AG09319 (cell line): ENCODE results near the gene MFSD6.

Experiments used
- DNase-seq: peaks from one replicate; pipeline ENCODE4 v3.0.0-alpha.2; 2010; ENCODE audit warnings: low read depth; ENCODE audit errors: extremely low read depth
- CTCF ChIP-seq: IDR thresholded peaks from 2 replicates; pipeline ENCODE4 v1.5.1; 2011; ENCODE audit warnings: low read depth, mild to moderate bottlenecking, inconsistent platforms, low read length, moderate library complexity

MFSD6 gene

DNA sequence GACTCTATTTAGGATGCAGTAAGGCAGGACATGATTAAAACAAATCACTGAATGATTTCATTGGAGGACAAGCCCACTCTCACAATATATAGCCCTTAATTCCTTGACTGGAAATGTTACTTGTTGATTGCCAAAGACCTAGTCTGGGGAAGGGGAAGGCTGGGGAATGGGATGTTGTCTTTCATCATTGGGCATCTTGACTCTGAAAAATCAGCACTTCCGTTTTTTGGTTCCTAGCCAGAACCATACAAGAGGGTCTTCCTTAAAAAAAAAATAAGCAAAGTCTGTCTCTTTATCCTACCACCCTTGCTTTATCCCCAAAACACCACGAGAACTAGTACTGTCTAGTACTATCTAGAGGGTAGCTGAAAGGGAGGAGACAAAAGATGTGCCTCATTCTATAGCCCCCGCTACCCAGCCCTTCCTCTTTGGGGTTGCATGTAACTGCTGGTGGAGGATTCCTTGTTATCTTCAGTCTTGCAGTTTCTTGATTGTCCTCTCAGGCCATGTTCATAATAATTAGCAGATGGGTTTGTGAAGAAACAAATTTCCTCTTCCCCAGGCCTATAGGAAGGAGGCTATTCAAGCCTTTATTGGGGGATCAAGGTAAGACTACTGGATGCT, 70.5 kb downstream of the MFSD6 start:
- DNase-seq = no peak
- TF ChIP-seq CTCF = no peak

- DNase-seq = no peak
- no peak for TF ChIP-seq CTCF
These were observed 73.2 kb downstream of the MFSD6 start for GRCh38 chr2:190481339-190481738.

DNA sequence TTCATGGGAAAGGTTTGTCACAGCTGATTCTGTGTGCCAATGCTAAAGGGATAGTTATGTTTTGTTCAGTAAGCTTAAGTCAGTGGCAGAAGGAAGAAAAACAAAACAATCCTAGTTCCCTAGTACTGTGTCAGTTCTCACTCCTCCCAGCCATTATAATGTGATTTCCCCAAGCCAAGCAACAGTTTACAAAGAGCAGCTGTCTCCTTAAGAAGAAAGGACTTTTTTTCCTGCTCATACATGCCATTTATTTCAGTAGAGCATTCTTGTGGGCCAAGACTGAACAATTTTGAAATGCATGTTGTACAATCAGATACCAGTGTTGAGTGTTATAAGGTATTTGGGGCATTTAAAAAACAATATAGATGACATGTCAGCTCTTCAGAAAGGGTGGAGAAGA, 74.3 kb downstream of the MFSD6 start:
- no peak for TF ChIP-seq CTCF
- no peak for DNase-seq

- no peak for DNase-seq
- no peak for TF ChIP-seq CTCF
These were observed 78.0 kb downstream of the MFSD6 start for GRCh38 chr2:190486037-190486623.

DNA sequence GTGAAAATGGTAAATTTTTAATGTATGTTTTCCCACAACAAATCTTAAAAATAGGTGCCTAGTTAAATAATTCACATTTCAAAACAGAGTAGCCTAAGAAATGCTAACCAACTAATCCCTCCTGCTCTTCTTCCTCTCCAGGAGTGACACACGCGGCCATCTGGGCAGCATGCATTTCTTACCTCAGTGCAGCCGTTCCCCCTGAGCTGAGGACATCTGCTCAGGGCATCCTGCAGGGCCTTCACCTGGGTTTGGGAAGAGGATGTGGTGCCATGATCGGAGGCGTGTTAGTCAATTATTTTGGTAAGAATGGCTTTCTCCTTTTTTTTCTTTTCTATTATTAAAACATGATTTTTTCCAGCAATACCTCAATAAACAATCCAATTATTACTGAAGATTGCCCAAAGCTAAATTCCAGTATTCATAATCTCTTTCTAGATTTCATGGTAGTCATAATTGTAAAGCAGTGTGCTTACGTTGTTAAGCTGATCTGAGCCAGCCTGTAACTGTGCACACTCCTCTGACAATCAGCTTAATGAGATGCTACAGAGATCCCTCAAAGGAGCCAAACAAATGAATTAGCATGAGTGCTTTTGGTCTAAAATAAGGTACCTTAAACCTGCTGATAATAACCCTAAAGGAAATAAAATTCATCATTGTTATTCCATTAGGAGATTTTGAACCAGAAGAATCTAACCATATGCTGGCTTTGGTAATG, 80.5 kb downstream of the MFSD6 start:
- no peak for TF ChIP-seq CTCF
- DNase-seq = no peak

DNA sequence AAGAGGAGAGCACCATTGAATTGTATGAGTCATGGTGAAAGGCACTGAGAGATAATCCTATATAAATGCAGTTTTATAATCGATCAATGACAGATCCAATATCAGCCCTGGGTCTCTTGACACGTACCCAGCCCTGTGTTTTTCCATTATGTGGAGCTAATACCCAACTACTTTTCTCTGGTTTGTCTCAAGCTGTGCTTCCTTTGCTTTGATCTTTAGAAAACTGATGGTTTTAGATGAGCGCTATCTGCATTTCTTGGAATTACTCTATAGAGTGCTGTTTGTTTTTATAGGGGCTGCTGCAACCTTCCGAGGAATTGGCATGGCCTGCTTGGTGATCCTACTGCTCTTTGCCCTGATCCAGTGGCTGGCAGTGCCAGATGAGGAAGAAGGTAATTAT, 81.3 kb downstream of the MFSD6 start:
- TF ChIP-seq CTCF = no peak
- DNase-seq = no peak

GRCh38 chr2:190490502-190490901, 82.3 kb downstream of the MFSD6 start:
- TF ChIP-seq CTCF = no peak
- DNase-seq = no peak
